ENCODE data around the gene ACSM3.

DNA sequence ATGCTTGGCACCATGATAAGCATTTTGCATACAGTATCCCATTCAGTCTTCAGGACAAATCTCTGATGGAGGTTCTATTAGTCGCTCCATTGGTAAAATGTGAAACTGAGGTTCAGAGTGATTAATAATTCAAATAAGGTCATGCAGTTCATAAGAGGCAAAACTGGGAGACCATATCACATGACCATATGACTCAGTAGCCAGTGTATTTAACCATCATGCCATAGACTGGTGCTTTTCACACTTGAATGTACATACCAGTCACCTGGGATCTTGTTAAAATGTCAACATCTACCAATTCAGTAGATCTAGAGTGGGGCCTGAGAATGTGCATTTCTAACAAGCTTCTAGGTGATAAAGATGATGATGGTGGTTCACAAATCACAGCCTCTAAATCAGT, 4.3 kb downstream of the ACSM3 start:
- no peak for TF ChIP-seq POLR2A (IDR thresholded peaks at IDR 0.05)
- TF ChIP-seq, protein P1, sequence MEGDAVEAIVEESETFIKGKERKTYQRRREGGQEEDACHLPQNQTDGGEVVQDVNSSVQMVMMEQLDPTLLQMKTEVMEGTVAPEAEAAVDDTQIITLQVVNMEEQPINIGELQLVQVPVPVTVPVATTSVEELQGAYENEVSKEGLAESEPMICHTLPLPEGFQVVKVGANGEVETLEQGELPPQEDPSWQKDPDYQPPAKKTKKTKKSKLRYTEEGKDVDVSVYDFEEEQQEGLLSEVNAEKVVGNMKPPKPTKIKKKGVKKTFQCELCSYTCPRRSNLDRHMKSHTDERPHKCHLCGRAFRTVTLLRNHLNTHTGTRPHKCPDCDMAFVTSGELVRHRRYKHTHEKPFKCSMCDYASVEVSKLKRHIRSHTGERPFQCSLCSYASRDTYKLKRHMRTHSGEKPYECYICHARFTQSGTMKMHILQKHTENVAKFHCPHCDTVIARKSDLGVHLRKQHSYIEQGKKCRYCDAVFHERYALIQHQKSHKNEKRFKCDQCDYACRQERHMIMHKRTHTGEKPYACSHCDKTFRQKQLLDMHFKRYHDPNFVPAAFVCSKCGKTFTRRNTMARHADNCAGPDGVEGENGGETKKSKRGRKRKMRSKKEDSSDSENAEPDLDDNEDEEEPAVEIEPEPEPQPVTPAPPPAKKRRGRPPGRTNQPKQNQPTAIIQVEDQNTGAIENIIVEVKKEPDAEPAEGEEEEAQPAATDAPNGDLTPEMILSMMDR (IDR thresholded peaks at IDR 0.05), result no peak

Measured in right lobe of liver (tissue), 4 donors.